ENCODE measurements around the gene AGBL4. TPM values are rescaled to one million over a fixed set of nuclear protein-coding genes. Genes with fewer than 3 reads are reported as not detected.

The AGBL4 gene
- polyA plus RNA-seq, 1 experiment: not detected

GRCh38 chr1:49125746-49126145, 898.0 kb downstream of the AGBL4 start:
- Histone ChIP-seq H3K9me3 (ENCODE audit: control insufficient read depth, insufficient read depth, low read length) (peaks cover 11% of the 10 kb centered on the region), H3K4me3 (ENCODE audit: low read depth, low read length) (no peak overlapping the region), H3K27ac (ENCODE audit: low read depth, low read length) (no peak overlapping the region), H3K27me3 (ENCODE audit: control insufficient read depth, insufficient read depth, low read length) (no peaks in the 10 kb centered on the region)
- no peak for TF ChIP-seq CTCF (IDR thresholded peaks at IDR 0.05; ENCODE audit: low read depth, low read length)
- no peak for DNase-seq (ENCODE audit: low read depth, low spot score)
- ChIA-PET POLR2A (no interaction called here), CTCF (no interaction called here)

GRCh38 chr1:49111931-49112330, 911.8 kb downstream of the AGBL4 start:
- Histone ChIP-seq H3K4me3 (ENCODE audit: low read depth, low read length) (no peak overlapping the region), H3K9me3 (ENCODE audit: control insufficient read depth, insufficient read depth, low read length) (peaks cover 11% of the 10 kb centered on the region), H3K27me3 (ENCODE audit: control insufficient read depth, insufficient read depth, low read length) (no peaks in the 10 kb centered on the region), H3K27ac (ENCODE audit: low read depth, low read length) (no peak overlapping the region)
- CTCF ChIA-PET: no interaction called here
- no peak for DNase-seq (ENCODE audit: low read depth, low spot score)
- TF ChIP-seq CTCF (IDR thresholded peaks at IDR 0.05; ENCODE audit: low read depth, low read length): no peak
- POLR2A ChIA-PET: no interaction called here

GRCh38 chr1:49106445-49106844, 917.3 kb downstream of the AGBL4 start:
- ChIA-PET CTCF (no interaction called here), POLR2A (no interaction called here)
- DNase-seq (ENCODE audit: low read depth, low spot score): no peak
- Histone ChIP-seq H3K27me3 (ENCODE audit: control insufficient read depth, insufficient read depth, low read length) (no peaks in the 10 kb centered on the region), H3K9me3 (ENCODE audit: control insufficient read depth, insufficient read depth, low read length) (peaks cover 3% of the 10 kb centered on the region), H3K27ac (ENCODE audit: low read depth, low read length) (no peak overlapping the region), H3K4me3 (ENCODE audit: low read depth, low read length) (no peak overlapping the region)
- TF ChIP-seq CTCF (IDR thresholded peaks at IDR 0.05; ENCODE audit: low read depth, low read length): no peak

- Histone ChIP-seq H3K27me3 (ENCODE audit: control insufficient read depth, insufficient read depth, low read length) (no peaks in the 10 kb centered on the region), H3K9me3 (ENCODE audit: control insufficient read depth, insufficient read depth, low read length) (peaks cover 8% of the 10 kb centered on the region; the same call in 1 of the 2 replicates), H3K27ac (ENCODE audit: low read depth, low read length) (no peak overlapping the region), H3K4me3 (ENCODE audit: low read depth, low read length) (no peak overlapping the region)
- CTCF ChIA-PET: no interaction called here
- TF ChIP-seq CTCF (IDR thresholded peaks at IDR 0.05; ENCODE audit: low read depth, low read length): no peak
- no peak for DNase-seq (ENCODE audit: low read depth, low spot score)
- POLR2A ChIA-PET: no interaction called here
These were observed 919.2 kb downstream of the AGBL4 start for GRCh38 chr1:49104575-49104974.

- POLR2A ChIA-PET: no interaction called here
- Histone ChIP-seq H3K9me3 (ENCODE audit: control insufficient read depth, insufficient read depth, low read length) (peaks cover 15% of the 10 kb centered on the region; the same call in 1 of the 2 replicates), H3K27me3 (ENCODE audit: control insufficient read depth, insufficient read depth, low read length) (no peaks in the 10 kb centered on the region), H3K27ac (ENCODE audit: low read depth, low read length) (no peak overlapping the region), H3K4me3 (ENCODE audit: low read depth, low read length) (no peak overlapping the region)
- no peak for DNase-seq (ENCODE audit: low read depth, low spot score)
- TF ChIP-seq CTCF (IDR thresholded peaks at IDR 0.05; ENCODE audit: low read depth, low read length): no peak
- CTCF ChIA-PET: no interaction called here
These were observed 921.0 kb downstream of the AGBL4 start for GRCh38 chr1:49102752-49103151.

All from AG04450 (cell line).